K562 (cell line): ENCODE results near the gene SLC25A4. TPM values are rescaled to one million over a fixed set of nuclear protein-coding genes. Genes with fewer than 3 reads are reported as not detected.

ENCODE experiments used
- ADNP ChIP-seq: fragments of 200-800 bp; sonication (Bioruptor generic); IDR thresholded peaks from 2 replicates; pipeline ENCODE4 v1.6.1; 2016; ENCODE audit warnings: missing genetic modification characterization, missing compliant biosample characterization
- ATF1 ChIP-seq, 2 experiments: fragments of 450-650 bp in 1 of 2; IDR thresholded peaks; 2 replicates each; pipeline ENCODE4 v1.6.1; 2016; ENCODE audit warnings: missing compliant biosample characterization in 1 of 2, missing genetic modification characterization in 1 of 2
- CBFA2T2 ChIP-seq: fragments of 450-650 bp; conservative IDR thresholded peaks from 2 replicates; pipeline ENCODE4 v1.6.1; 2017; ENCODE audit warnings: mild to moderate bottlenecking
- CREB3L1 ChIP-seq: fragments of 450-650 bp; IDR thresholded peaks from 2 replicates; pipeline ENCODE4 v1.6.1; 2014; ENCODE audit warnings: low read depth, mild to moderate bottlenecking, moderate library complexity, borderline replicate concordance
- DPF2 ChIP-seq: fragments of 450-650 bp; IDR thresholded peaks from 2 replicates; pipeline ENCODE4 v1.6.1; 2016
- EP300 ChIP-seq: IDR thresholded peaks from 2 replicates; pipeline ENCODE4 v1.6.1; 2012; ENCODE audit warnings: low read length, improper control_type of control experiment
- L3MBTL2 ChIP-seq: fragments of 450-650 bp; IDR thresholded peaks from 2 replicates; pipeline ENCODE4 v1.6.1; 2016; ENCODE audit warnings: mild to moderate bottlenecking, moderate library complexity
- MAX ChIP-seq: sonication (generic); formaldehyde crosslinking; IDR thresholded peaks from 2 replicates; pipeline ENCODE4 v1.9.0; 2022; ENCODE audit warnings: mild to moderate bottlenecking, missing genetic modification reagents
- MNT ChIP-seq, 2 experiments: fragments of 450-650 bp; conservative IDR thresholded peaks; 2 replicates each; pipeline ENCODE4 v1.6.1; 2017; ENCODE audit warnings: mild to moderate bottlenecking in 2 of 2, moderate library complexity in 2 of 2
- MXI1 ChIP-seq: IDR thresholded peaks from 2 replicates; pipeline ENCODE4 v1.6.1; 2011; ENCODE audit warnings: low read depth, mild to moderate bottlenecking, improper control_type of control experiment, low read length
- MYNN ChIP-seq, 2 experiments: sonication (generic); formaldehyde crosslinking in 1 of 2; IDR thresholded peaks; 2 replicates each; pipeline versions ENCODE4 v1.5.0 to v1.6.1; 2016 to 2020; ENCODE audit warnings: antibody characterized with exemption in 1 of 2, missing genetic modification reagents in 1 of 2
- OTX1 ChIP-seq: fragments of 450-650 bp; formaldehyde crosslinking; IDR thresholded peaks from 2 replicates; pipeline ENCODE4 v1.4.0; 2022; ENCODE audit warnings: mild to moderate bottlenecking
- PBX2 ChIP-seq, 2 experiments: IDR thresholded peaks in 1 of 2; conservative IDR thresholded peaks in 1 of 2; 2 replicates each; pipeline ENCODE4 v1.6.1; 2016; ENCODE audit warnings: low read depth in 2 of 2, mild to moderate bottlenecking in 1 of 2, missing compliant biosample characterization in 1 of 2, missing genetic modification characterization in 1 of 2, moderate library complexity in 1 of 2
- POLR2B ChIP-seq: fragments of 450-650 bp; IDR thresholded peaks from 2 replicates; pipeline ENCODE4 v1.6.1; 2018; ENCODE audit warnings: low read depth; ENCODE audit not compliant: partially characterized antibody
- RCOR1 ChIP-seq, 2 experiments: IDR thresholded peaks; 2 replicates each; pipeline ENCODE4 v1.6.1; 2012; ENCODE audit warnings: low read depth in 2 of 2, low read length in 2 of 2, borderline replicate concordance in 1 of 2, improper control_type of control experiment in 1 of 2
- SMARCE1 ChIP-seq: fragments of 450-650 bp; IDR thresholded peaks from 2 replicates; pipeline ENCODE4 v1.7.1; 2016; ENCODE audit warnings: mild to moderate bottlenecking
- TCF3 ChIP-seq: sonication (generic); formaldehyde crosslinking; IDR thresholded peaks from 2 replicates; pipeline ENCODE4 v1.4.0; 2020; ENCODE audit warnings: mild to moderate bottlenecking, missing genetic modification reagents
- VEZF1 ChIP-seq: fragments of 200-800 bp; sonication (Bioruptor generic); IDR thresholded peaks from 2 replicates; pipeline ENCODE4 v1.6.1; 2017; ENCODE audit warnings: missing genetic modification characterization, missing compliant biosample characterization
- ZKSCAN8 ChIP-seq: fragments of 200-800 bp; sonication (Bioruptor generic); IDR thresholded peaks from 2 replicates; pipeline ENCODE4 v1.6.1; 2016; ENCODE audit warnings: missing genetic modification characterization, missing compliant biosample characterization
- polyA plus RNA-seq, 8 experiments: library from polyadenylated mRNA; depleted of rRNA in 4 of 8; stranded (reverse) in 5 of 8; unstranded in 3 of 8; fragments of >200 nt; fragmentation: Nextera tagmentation in 2 of 8; fragmentation: Illumina TruSeq in 1 of 8; extraction: Ambion mirVana in 2 of 8; extraction: Trizol in 1 of 8; gene quantifications; 2 replicates each; pipeline versions ENCODE4 v1.2.1 to v1.2.3, GENCODE V29; 2011 to 2014; ENCODE audit warnings: inconsistent platforms in 1 of 8, missing spikeins in 1 of 8
- total RNA-seq, 7 experiments: library from RNA; depleted of rRNA in 6 of 7; stranded (reverse); fragments of >200 nt in 6 of 7; fragmentation: Illumina TruSeq in 2 of 7; extraction: Trizol in 2 of 7; gene quantifications; 2 replicates each; pipeline versions ENCODE4 v1.2.1 to v1.2.3, GENCODE V29; 2011 to 2021; ENCODE audit warnings: low replicate concordance in 1 of 7

Gene SLC25A4
- total and polyA plus RNA-seq, 9 of the 15 experiments (the other 6 are each of a cell fraction or from before 2014, with no cell fraction given): 8.3 to 28.6 (median 19.5) TPM

- TF ChIP-seq MNT (conservative IDR thresholded peaks at IDR 0.05) (peak; percentile 92 to 96), MYNN (IDR thresholded peaks at IDR 0.05) (peak; percentile 61; the same call in 1 of the 2 replicates), MYNN (CRISPR knock-in tag; IDR thresholded peaks at IDR 0.05) (no peak), MXI1 (peak; percentile 71; the same call in 1 of the 2 replicates), MAX (CRISPR knock-in tag) (peak; percentile 74), CBFA2T2 (peak; percentile 50), DPF2 (peak; percentile 86), POLR2B (peak; percentile 41), ZKSCAN8 (CRISPR knock-in tag) (no peak), VEZF1 (peak; percentile 22; the same call in 1 of the 2 replicates), RCOR1 (IDR thresholded peaks at IDR 0.05; ENCODE audit: borderline replicate concordance in 1 of 2, low read depth in 2 of 2, low read length in 2 of 2) (peak in 1 of 2 experiments; percentile 70; a peak in 2 of 4 replicates), PBX2 (CRISPR knock-in tag; IDR thresholded peaks at IDR 0.05; ENCODE audit: low read depth) (no peak), PBX2 (tag; conservative IDR thresholded peaks at IDR 0.05; ENCODE audit: low read depth) (0 out of 2 replicates have a peak, but pooled peaks have one; percentile 30), EP300 (peak; percentile 52), TCF3 (CRISPR knock-in tag) (peak; percentile 60), OTX1 (CRISPR knock-in tag) (no peak), L3MBTL2 (peak; percentile 93), CREB3L1 (peak; percentile 57; the same call in 1 of the 2 replicates), ATF1 (CRISPR knock-in tag; IDR thresholded peaks at IDR 0.05) (no peak), ATF1 (tag; IDR thresholded peaks at IDR 0.05) (peak; percentile 46), SMARCE1 (0 out of 2 replicates have a peak, but pooled peaks have one; percentile 45), ADNP (tag) (no peak)
These were observed 27.2 kb upstream of the SLC25A4 start (continued) for GRCh38 chr4:185115827-185116232.
